Thyroid gland (tissue), 4 donors: ENCODE results near the gene PLTP. TPM values are rescaled to one million over a fixed set of nuclear protein-coding genes. Genes with fewer than 3 reads are reported as not detected.

ENCODE experiments used
- DNase-seq, 2 donors: peaks; one replicate each; pipeline ENCODE4 v3.0.0-alpha.2; 2019
- H3K27ac ChIP-seq, 3 donors: fragments of 200-600 bp; sonication (generic); 1 replicate in 2 of 3; 2 replicates in 1 of 3; pipeline ENCODE4 v1.5.1; 2016 to 2019; ENCODE audit warnings: mild to moderate bottlenecking in 1 of 3, moderate library complexity in 1 of 3
- H3K27me3 ChIP-seq: fragments of 200-600 bp; sonication (generic); one replicate; pipeline ENCODE4 v1.5.1; 2019
- H3K36me3 ChIP-seq, 2 donors: fragments of 200-600 bp; sonication (generic); one replicate each; pipeline ENCODE4 v1.5.1; 2016 to 2019
- H3K4me1 ChIP-seq, 2 donors: fragments of 200-600 bp; sonication (generic); one replicate each; pipeline ENCODE4 v1.5.1; 2017 to 2019
- H3K4me3 ChIP-seq, 3 donors: fragments of 200-600 bp; sonication (generic); replicated peaks in 1 of 3; 1 replicate in 2 of 3; 2 replicates in 1 of 3; pipeline ENCODE4 v1.5.1; 2016; ENCODE audit warnings: mild to moderate bottlenecking in 1 of 3
- H3K9me3 ChIP-seq: fragments of 200-600 bp; sonication (generic); one replicate; pipeline ENCODE4 v1.5.1; 2017
- POLR2A ChIP-seq, 2 donors: fragments of 450-650 bp; IDR thresholded peaks; one replicate each; pipeline ENCODE4 v1.6.1; 2017; ENCODE audit warnings: antibody characterized with exemption in 2 of 2, mild to moderate bottlenecking in 2 of 2, moderate library complexity in 1 of 2
- WGBS, 2 donors: methylation state at CpG; one replicate each; pipeline ENCODE4 v1.1.5; 2017; 5-methylcytosine and 5-hydroxymethylcytosine counted together
- intact Hi-C: fragments of 100-400 bp; cut with DNase I; formaldehyde crosslinking; loops from one replicate; pipeline ENCODE4 v1.15.1; 2023
- total RNA-seq, 4 donors: library from RNA; depleted of rRNA; stranded (reverse); fragments of >200 nt; gene quantifications; one replicate each; pipeline ENCODE4 v1.2.3, GENCODE V29; 2016
- TF ChIP-seq, protein P1 (sequence below), 6 experiments: fragments of 200-600 bp in 3 of 6; fragments of 450-650 bp in 3 of 6; sonication (generic) in 3 of 6; IDR thresholded peaks; one replicate each; pipeline ENCODE4 v1.5.1; 2016 to 2019; ENCODE audit warnings: antibody characterized with exemption in 6 of 6, mild to moderate bottlenecking in 2 of 6, inconsistent platforms in 1 of 6, moderate library complexity in 1 of 6

PLTP gene
- total RNA-seq, 4 donors from 2014 or later = 22.7 to 260 (median 70.1) TPM

DNA sequence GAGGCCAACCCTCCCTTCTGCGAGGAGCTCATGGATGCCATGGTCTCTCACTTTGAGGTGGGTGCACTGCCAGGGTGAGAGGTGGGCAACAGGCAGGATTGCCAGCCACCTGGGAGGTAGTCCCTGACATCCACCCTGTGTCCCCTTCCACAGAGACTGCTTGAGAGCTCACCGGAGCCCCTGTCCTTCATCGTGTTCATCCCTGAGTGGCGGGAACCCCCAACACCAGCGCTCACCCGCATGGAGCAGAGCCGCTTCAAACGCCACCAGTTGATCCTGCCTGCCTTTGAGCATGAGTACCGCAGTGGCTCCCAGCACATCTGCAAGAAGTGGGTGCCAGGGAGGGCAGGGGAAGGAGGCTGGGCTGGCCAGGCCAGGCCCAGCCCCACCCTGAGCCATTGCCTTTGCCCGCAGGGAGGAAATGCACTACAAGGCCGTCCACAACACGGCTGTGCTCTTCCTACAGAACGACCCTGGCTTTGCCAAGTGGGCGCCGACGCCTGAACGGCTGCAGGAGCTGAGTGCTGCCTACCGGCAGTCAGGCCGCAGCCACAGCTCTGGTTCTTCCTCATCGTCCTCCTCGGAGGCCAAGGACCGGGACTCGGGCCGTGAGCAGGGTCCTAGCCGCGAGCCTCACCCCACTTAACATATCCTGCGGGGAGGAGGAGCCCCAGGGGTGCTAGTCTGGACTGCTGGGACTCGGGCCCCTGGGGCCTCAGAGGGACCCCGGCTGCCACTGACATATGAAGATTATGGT, 35.3 kb upstream of the PLTP start:
- intact Hi-C loops = no loop called here
- no peak overlapping the region for H3K4me3 ChIP-seq
- H3K4me1 ChIP-seq = peaks cover 0 to 4% of the 10 kb centered on the region in 2 donors
- TF ChIP-seq POLR2A (IDR thresholded peaks at IDR 0.05) = no peak
- TF ChIP-seq, protein P1, sequence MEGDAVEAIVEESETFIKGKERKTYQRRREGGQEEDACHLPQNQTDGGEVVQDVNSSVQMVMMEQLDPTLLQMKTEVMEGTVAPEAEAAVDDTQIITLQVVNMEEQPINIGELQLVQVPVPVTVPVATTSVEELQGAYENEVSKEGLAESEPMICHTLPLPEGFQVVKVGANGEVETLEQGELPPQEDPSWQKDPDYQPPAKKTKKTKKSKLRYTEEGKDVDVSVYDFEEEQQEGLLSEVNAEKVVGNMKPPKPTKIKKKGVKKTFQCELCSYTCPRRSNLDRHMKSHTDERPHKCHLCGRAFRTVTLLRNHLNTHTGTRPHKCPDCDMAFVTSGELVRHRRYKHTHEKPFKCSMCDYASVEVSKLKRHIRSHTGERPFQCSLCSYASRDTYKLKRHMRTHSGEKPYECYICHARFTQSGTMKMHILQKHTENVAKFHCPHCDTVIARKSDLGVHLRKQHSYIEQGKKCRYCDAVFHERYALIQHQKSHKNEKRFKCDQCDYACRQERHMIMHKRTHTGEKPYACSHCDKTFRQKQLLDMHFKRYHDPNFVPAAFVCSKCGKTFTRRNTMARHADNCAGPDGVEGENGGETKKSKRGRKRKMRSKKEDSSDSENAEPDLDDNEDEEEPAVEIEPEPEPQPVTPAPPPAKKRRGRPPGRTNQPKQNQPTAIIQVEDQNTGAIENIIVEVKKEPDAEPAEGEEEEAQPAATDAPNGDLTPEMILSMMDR (IDR thresholded peaks at IDR 0.05) = no peak
- H3K36me3 ChIP-seq = peaks cover 92 to 93% of the 10 kb centered on the region in 2 donors
- no peak for DNase-seq
- no peaks in the 10 kb centered on the region for H3K9me3 ChIP-seq
- no peaks in the 10 kb centered on the region for H3K27me3 ChIP-seq
- H3K27ac ChIP-seq = no peak overlapping the region
- WGBS, 2 donors = 89 to 97% methylated on average over 10 to 25 of the region's 29 CpGs

DNA sequence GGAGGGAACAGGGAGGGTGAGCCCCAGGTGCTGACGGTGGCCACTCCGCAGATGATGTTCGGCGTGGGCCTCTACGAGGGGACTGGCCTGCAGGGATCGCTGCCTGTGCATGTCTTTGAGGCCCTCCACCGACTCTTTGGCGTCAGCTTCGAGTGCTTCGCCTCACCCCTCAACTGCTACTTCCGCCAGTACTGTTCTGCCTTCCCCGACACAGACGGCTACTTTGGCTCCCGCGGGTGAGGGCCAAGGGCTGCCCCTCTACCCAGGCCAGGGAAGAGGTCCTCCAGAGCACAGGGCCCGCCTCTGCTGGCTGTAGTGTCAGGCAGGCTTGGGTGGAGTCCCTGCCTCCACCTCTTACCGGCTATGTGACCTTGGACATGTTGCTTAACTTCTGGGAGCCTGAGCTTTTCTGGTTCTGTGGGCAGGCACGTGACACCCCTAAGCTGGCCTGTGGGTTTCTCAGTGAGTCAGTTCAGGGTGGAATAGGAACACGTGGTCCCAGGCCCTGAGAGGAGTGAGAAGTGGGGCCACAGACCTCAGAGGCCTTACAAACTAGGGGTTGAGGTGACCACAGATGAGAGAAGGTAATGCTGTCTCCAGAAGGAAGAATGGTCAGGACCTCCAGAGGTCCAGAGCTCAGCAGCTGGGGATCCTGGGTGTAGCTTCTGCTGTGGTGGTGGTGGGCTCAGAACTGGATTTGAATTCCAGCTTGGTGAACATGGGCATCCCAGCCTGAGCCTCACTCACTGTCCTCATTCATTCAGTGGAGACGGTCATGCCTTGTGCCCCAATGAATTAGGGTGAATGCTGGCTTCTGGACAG, 34.4 kb upstream of the PLTP start:
- H3K27me3 ChIP-seq = no peaks in the 10 kb centered on the region
- peak in 1 of 2 donors; percentile 33 for DNase-seq

DNA sequence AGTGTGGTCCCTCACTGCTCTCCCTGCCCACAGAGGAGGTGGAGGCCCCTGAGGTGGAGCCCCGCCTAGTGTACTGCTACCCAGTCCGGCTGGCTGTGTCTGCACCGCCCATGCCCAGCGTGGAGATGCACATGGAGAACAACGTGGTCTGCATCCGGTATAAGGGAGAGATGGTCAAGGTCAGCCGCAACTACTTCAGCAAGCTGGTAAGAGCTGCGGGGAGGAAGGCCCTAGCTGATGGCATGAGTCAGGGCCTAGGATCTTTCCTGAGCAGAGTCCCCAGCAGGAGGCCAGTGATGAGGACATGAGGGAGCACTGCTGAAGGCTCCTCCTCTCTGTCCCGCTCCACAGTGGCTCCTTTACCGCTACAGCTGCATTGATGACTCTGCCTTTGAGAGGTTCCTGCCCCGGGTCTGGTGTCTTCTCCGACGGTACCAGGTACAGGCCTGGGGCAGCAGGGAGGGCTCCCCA, 33.8 kb upstream of the PLTP start:
- Histone ChIP-seq H3K36me3 (peaks cover 91 to 95% of the 10 kb centered on the region in 2 donors), H3K27me3 (no peaks in the 10 kb centered on the region), H3K9me3 (no peaks in the 10 kb centered on the region), H3K4me3 (no peak overlapping the region), H3K27ac (no peak overlapping the region), H3K4me1 (no peaks in the 10 kb centered on the region)
- intact Hi-C loops = no loop called here
- no peak for TF ChIP-seq POLR2A (IDR thresholded peaks at IDR 0.05)
- TF ChIP-seq, protein P1 (IDR thresholded peaks at IDR 0.05) = no peak
- 86 to 89% methylated on average over 10 of the region's 13 CpGs for WGBS, 2 donors
- no peak for DNase-seq

More for the DNA sequence above, 34.4 kb upstream of the PLTP start:
- Histone ChIP-seq H3K9me3 (no peaks in the 10 kb centered on the region), H3K4me1 (peaks cover 0 to 2% of the 10 kb centered on the region in 2 donors), H3K4me3 (no peak overlapping the region), H3K36me3 (peaks cover 89 to 91% of the 10 kb centered on the region in 2 donors), H3K27ac (no peak overlapping the region)
- intact Hi-C loops = no loop called here
- TF ChIP-seq, protein P1 (IDR thresholded peaks at IDR 0.05) = no peak
- no peak for TF ChIP-seq POLR2A (IDR thresholded peaks at IDR 0.05)
- WGBS, 2 donors = 86 to 89% methylated on average over 17 to 20 of the region's 20 CpGs

DNA sequence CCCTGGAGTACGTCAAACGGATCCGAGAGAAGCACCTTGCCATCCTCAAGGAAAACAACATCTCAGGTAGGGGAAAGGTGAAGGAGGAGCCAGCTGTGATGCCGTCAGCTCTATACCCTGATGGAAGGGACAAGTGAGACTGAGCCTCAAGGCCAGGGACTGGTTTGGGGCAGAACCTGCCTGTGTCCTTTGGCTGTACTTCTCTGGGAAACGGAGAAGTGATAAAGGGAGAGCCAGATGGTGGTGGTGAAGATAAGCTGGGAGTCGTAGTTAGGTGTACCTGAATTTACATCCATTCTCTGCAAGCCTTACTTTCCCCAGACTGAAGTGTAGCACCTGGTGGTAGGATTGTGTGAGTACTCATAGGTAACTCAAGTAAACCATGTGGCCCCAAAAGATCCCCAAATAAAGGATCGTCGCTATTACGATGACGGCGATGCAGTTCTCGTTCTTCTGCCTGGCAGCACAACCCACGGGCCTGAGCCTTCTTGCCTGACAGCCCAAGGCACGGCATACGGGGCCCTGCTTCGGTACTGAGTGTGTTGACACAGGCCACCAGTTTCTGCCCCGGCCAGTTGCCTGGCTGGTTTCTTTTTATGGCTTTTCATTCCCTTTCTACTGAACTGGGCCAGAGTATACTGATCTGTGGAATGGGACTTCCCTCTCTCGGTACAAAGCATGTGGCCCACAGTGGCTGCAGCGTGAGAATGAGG, 33.2 kb upstream of the PLTP start:
- Histone ChIP-seq H3K4me1 (no peaks in the 10 kb centered on the region), H3K27me3 (no peaks in the 10 kb centered on the region), H3K9me3 (no peaks in the 10 kb centered on the region), H3K4me3 (no peak overlapping the region), H3K36me3 (peaks cover 92 to 98% of the 10 kb centered on the region in 2 donors), H3K27ac (no peak overlapping the region)
- WGBS, 2 donors = 93% methylated on average over 19 of the region's 19 CpGs
- TF ChIP-seq POLR2A (IDR thresholded peaks at IDR 0.05) = no peak
- TF ChIP-seq, protein P1 (IDR thresholded peaks at IDR 0.05) = no peak
- intact Hi-C loops = no loop called here
- DNase-seq = no peak
